ENCODE data around the gene YIPF2.

DNA sequence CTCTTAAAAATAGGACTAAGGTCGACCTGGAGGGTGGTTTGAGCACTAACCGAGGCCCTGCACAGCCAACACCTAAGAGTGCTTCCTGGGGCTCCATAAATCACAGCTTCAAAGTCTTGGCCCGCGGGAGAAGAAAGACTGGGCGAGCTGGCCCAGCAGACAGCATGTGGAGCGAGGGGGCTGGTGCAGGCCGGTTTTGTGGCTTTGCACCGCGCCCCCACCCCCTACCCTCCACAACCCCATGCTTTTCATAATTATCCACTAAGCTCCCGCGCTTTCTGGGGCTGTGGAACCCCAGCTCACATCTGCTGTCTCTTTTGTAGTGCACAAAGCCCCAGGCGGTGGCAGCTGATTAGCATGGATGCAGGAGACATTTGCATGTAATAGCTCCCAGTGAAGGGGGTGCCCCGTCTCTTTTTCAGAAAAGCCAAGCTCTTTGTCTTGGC lies 40.0 kb downstream of the YIPF2 start:
- no peak for TF ChIP-seq POLR2AphosphoS5 (IDR thresholded peaks at IDR 0.05)
- TF ChIP-seq, protein P1, sequence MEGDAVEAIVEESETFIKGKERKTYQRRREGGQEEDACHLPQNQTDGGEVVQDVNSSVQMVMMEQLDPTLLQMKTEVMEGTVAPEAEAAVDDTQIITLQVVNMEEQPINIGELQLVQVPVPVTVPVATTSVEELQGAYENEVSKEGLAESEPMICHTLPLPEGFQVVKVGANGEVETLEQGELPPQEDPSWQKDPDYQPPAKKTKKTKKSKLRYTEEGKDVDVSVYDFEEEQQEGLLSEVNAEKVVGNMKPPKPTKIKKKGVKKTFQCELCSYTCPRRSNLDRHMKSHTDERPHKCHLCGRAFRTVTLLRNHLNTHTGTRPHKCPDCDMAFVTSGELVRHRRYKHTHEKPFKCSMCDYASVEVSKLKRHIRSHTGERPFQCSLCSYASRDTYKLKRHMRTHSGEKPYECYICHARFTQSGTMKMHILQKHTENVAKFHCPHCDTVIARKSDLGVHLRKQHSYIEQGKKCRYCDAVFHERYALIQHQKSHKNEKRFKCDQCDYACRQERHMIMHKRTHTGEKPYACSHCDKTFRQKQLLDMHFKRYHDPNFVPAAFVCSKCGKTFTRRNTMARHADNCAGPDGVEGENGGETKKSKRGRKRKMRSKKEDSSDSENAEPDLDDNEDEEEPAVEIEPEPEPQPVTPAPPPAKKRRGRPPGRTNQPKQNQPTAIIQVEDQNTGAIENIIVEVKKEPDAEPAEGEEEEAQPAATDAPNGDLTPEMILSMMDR (IDR thresholded peaks at IDR 0.05) = no peak

All from transverse colon (tissue), 4 donors.